ENCODE data around the gene DIDO1.

GRCh38 chr20:62958388-62959100, 32.2 kb upstream of the DIDO1 start:
- TF ChIP-seq, protein P1, sequence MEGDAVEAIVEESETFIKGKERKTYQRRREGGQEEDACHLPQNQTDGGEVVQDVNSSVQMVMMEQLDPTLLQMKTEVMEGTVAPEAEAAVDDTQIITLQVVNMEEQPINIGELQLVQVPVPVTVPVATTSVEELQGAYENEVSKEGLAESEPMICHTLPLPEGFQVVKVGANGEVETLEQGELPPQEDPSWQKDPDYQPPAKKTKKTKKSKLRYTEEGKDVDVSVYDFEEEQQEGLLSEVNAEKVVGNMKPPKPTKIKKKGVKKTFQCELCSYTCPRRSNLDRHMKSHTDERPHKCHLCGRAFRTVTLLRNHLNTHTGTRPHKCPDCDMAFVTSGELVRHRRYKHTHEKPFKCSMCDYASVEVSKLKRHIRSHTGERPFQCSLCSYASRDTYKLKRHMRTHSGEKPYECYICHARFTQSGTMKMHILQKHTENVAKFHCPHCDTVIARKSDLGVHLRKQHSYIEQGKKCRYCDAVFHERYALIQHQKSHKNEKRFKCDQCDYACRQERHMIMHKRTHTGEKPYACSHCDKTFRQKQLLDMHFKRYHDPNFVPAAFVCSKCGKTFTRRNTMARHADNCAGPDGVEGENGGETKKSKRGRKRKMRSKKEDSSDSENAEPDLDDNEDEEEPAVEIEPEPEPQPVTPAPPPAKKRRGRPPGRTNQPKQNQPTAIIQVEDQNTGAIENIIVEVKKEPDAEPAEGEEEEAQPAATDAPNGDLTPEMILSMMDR (IDR thresholded peaks at IDR 0.05): no peak
- TF ChIP-seq EP300 (IDR thresholded peaks at IDR 0.05): no peak
